Esophagus squamous epithelium (tissue), 5 donors: ENCODE measurements around the gene GPRC5A. TPM values are rescaled to one million over a fixed set of nuclear protein-coding genes. Genes with fewer than 3 reads are reported as not detected.

Experiments
- DNase-seq: peaks from one replicate; lab custom pipeline; 2025; lab: John Stamatoyannopoulos, UW
- H3K27ac ChIP-seq, 4 donors: fragments of 200-600 bp; sonication (generic); one replicate each; pipeline ENCODE4 v1.5.1; 2016 to 2019; ENCODE audit warnings: mild to moderate bottlenecking in 1 of 4
- H3K27me3 ChIP-seq, 4 donors: fragments of 200-600 bp; sonication (generic); 1 replicate in 3 of 4; 2 replicates in 1 of 4; pipeline versions ENCODE4 v1.5.1 to v1.6.0; 2017 to 2021; ENCODE audit warnings: antibody characterized with exemption in 1 of 4
- H3K36me3 ChIP-seq, 3 donors: fragments of 200-600 bp; sonication (generic); one replicate each; pipeline ENCODE4 v1.5.1; 2016 to 2019
- H3K4me1 ChIP-seq, 3 donors: fragments of 200-600 bp; sonication (generic); one replicate each; pipeline ENCODE4 v1.5.1; 2017 to 2019
- H3K4me3 ChIP-seq, 4 donors: fragments of 200-600 bp; sonication (generic); 1 replicate in 3 of 4; 2 replicates in 1 of 4; pipeline ENCODE4 v1.5.1; 2016 to 2019; ENCODE audit warnings: mild to moderate bottlenecking in 2 of 4, moderate library complexity in 1 of 4
- H3K9me3 ChIP-seq, 3 donors: fragments of 200-600 bp; sonication (generic); one replicate each; pipeline ENCODE4 v1.5.1; 2016 to 2019
- CTCF ChIP-seq, 6 experiments: fragments of 450-650 bp in 4 of 6; fragments of 200-600 bp in 2 of 6; sonication (generic) in 2 of 6; IDR thresholded peaks; one replicate each; pipeline ENCODE4 v1.5.1; 2016 to 2019; ENCODE audit warnings: antibody characterized with exemption in 6 of 6, mild to moderate bottlenecking in 4 of 6, moderate library complexity in 4 of 6
- POLR2A ChIP-seq, 4 donors: fragments of 450-650 bp; IDR thresholded peaks; one replicate each; pipeline ENCODE4 v1.6.1; 2017; ENCODE audit warnings: antibody characterized with exemption in 4 of 4, mild to moderate bottlenecking in 4 of 4, moderate library complexity in 3 of 4
- WGBS, 2 donors: methylation state at CpG; one replicate each; pipeline ENCODE4 v1.1.5; 2018; 5-methylcytosine and 5-hydroxymethylcytosine counted together
- intact Hi-C: fragments of 100-400 bp; cut with DNase I; formaldehyde crosslinking; loops from one replicate; pipeline ENCODE4 v1.15.0; 2022
- total RNA-seq, 4 donors: library from RNA; depleted of rRNA; stranded (reverse); fragments of >200 nt; gene quantifications; one replicate each; pipeline ENCODE4 v1.1.0, GENCODE V29; 2016
- donor health status: DM: yes; HTN: yes; CAD: no.

GPRC5A gene
- total RNA-seq, 4 donors from 2014 or later: 3.9 to 18.5 (median 8.5) TPM

GRCh38 chr12:12864243-12864642 is 27.1 kb upstream of the GPRC5A start:
- 94 to 98% methylated on average over 2 of the region's 2 CpGs for WGBS, 2 donors
- no peak for DNase-seq
- intact Hi-C loops: no loop called here

GRCh38 chr12:12868477-12869235 is 22.7 kb upstream of the GPRC5A start:
- 60 to 80% methylated on average over 3 of the region's 3 CpGs for WGBS, 2 donors
- Histone ChIP-seq H3K27ac (no peak overlapping the region), H3K27me3 (peaks cover 0 to 10% (median 0%) of the 10 kb centered on the region in 4 donors), H3K9me3 (no peaks in the 10 kb centered on the region), H3K4me1 (peaks cover 0 to 21% (median 11%) of the 10 kb centered on the region in 3 donors), H3K36me3 (no peaks in the 10 kb centered on the region), H3K4me3 (no peak overlapping the region)
- TF ChIP-seq CTCF (IDR thresholded peaks at IDR 0.05) (no peak), POLR2A (IDR thresholded peaks at IDR 0.05) (no peak)
- DNase-seq: no peak
- intact Hi-C loops: no loop called here

More at GRCh38 chr12:12864243-12864642, 27.1 kb upstream of the GPRC5A start:
- H3K36me3 ChIP-seq: no peaks in the 10 kb centered on the region
- no peak overlapping the region for H3K4me3 ChIP-seq
- TF ChIP-seq POLR2A (IDR thresholded peaks at IDR 0.05) (no peak), CTCF (IDR thresholded peaks at IDR 0.05) (no peak)
- H3K27me3 ChIP-seq: peaks cover 0 to 4% (median 0%) of the 10 kb centered on the region in 4 donors
- H3K9me3 ChIP-seq: no peaks in the 10 kb centered on the region
- no peaks in the 10 kb centered on the region for H3K4me1 ChIP-seq
- H3K27ac ChIP-seq: no peak overlapping the region

- Histone ChIP-seq H3K4me1 (peaks cover 0 to 22% (median 11%) of the 10 kb centered on the region in 3 donors), H3K9me3 (no peaks in the 10 kb centered on the region), H3K4me3 (no peak overlapping the region), H3K27me3 (peaks cover 0 to 10% (median 0%) of the 10 kb centered on the region in 4 donors), H3K27ac (no peak overlapping the region), H3K36me3 (no peaks in the 10 kb centered on the region)
- intact Hi-C loops: no loop called here
- WGBS, 2 donors: 80 to 86% methylated on average over 7 of the region's 7 CpGs
- TF ChIP-seq CTCF (IDR thresholded peaks at IDR 0.05) (no peak), POLR2A (IDR thresholded peaks at IDR 0.05) (no peak)
- DNase-seq: no peak
Measured at GRCh38 chr12:12870465-12870864, 20.9 kb upstream of the GPRC5A start.

- DNase-seq: no peak
Measured at GRCh38 chr12:12871587-12872138, 19.7 kb upstream of the GPRC5A start.

More at GRCh38 chr12:12871587-12872138, 19.7 kb upstream of the GPRC5A start:
- intact Hi-C loops: no loop called here
- Histone ChIP-seq H3K4me3 (no peak overlapping the region), H3K9me3 (no peaks in the 10 kb centered on the region), H3K27ac (peak overlapping the region in 2 of 4 donors; percentile 67 to 81), H3K27me3 (peaks cover 0 to 10% (median 0%) of the 10 kb centered on the region in 4 donors), H3K36me3 (no peaks in the 10 kb centered on the region), H3K4me1 (peaks cover 0 to 22% (median 11%) of the 10 kb centered on the region in 3 donors)
- no peak for TF ChIP-seq POLR2A (IDR thresholded peaks at IDR 0.05)
- TF ChIP-seq CTCF (IDR thresholded peaks at IDR 0.05): no peak
- 76 to 88% methylated on average over 5 of the region's 6 CpGs for WGBS, 2 donors
